Panc1 (cell line): Measurements from ENCODE around the gene DPYSL3. TPM values are rescaled to one million over a fixed set of nuclear protein-coding genes. Genes with fewer than 3 reads are reported as not detected.

Experiments
- ATAC-seq: fragments of 200-7000 bp; cut with Tn5 transposase; 2 replicates; pipeline ENCODE4 v1.9.1; 2020; ENCODE audit warnings: mild to moderate bottlenecking, moderate library complexity
- BruUV-seq: library from RNA; stranded (reverse); fragments of 400-500 nt; replicated peaks from 2 replicates; lab custom pipeline; 2021; lab: Mats Ljungman, UMichigan
- CTCF ChIA-PET: fragments of 300-600 bp; sonication (Branson Sonifier 250); formaldehyde crosslinking; loops from one replicate; lab custom pipeline; 2022; ENCODE audit warnings: antibody characterized with exemption; lab: Charles Lee
- POLR2A ChIA-PET: fragments of 300-600 bp; sonication (Branson Sonifier 250); formaldehyde crosslinking; loops from one replicate; lab custom pipeline; 2022; ENCODE audit warnings: antibody characterized with exemption; lab: Charles Lee
- DNase-seq: peaks from one replicate; pipeline ENCODE4 v3.0.0-alpha.2; 2010; ENCODE audit warnings: low read depth, low spot score
- H3K27ac ChIP-seq: 2 replicates; pipeline ENCODE4 v1.5.1; 2011; ENCODE audit warnings: mild to moderate bottlenecking, low read length, inconsistent platforms
- H3K27me3 ChIP-seq: fragments of 200-500 bp; sonication (Bioruptor generic); 2 replicates; pipeline ENCODE4 v1.6.0; 2014; ENCODE audit warnings: low read length, inconsistent platforms; ENCODE audit not compliant: control insufficient read depth, insufficient read depth
- H3K36me3 ChIP-seq: fragments of 200-500 bp; sonication (Bioruptor generic); 2 replicates; pipeline ENCODE4 v1.5.1; 2014; ENCODE audit warnings: inconsistent platforms, mild to moderate bottlenecking, low read length, moderate library complexity; ENCODE audit not compliant: control insufficient read depth, insufficient read depth
- H3K4me1 ChIP-seq: 2 replicates; pipeline ENCODE4 v1.5.1; 2011; ENCODE audit warnings: inconsistent platforms, mild to moderate bottlenecking, low read length, moderate library complexity; ENCODE audit not compliant: control insufficient read depth, insufficient read depth
- H3K4me3 ChIP-seq, 2 experiments: 2 replicates each; pipeline ENCODE4 v1.5.1; 2011 to 2012; ENCODE audit warnings: low read depth in 2 of 2, low read length in 2 of 2, mild to moderate bottlenecking in 2 of 2, inconsistent platforms in 1 of 2, moderate library complexity in 1 of 2
- H3K9me3 ChIP-seq: fragments of 200-500 bp; sonication (Bioruptor generic); 2 replicates; pipeline ENCODE4 v1.5.1; 2014; ENCODE audit warnings: low read depth, mild to moderate bottlenecking, inconsistent platforms, low read length, moderate library complexity; ENCODE audit not compliant: control insufficient read depth, insufficient read depth
- CTCF ChIP-seq: fragments of 450-650 bp; IDR thresholded peaks from 2 replicates; pipeline ENCODE4 v1.5.1; 2017; ENCODE audit warnings: mild to moderate bottlenecking
- POLR2AphosphoS5 ChIP-seq: IDR thresholded peaks from 2 replicates; pipeline ENCODE4 v1.6.1; 2012; ENCODE audit warnings: mild to moderate bottlenecking, low read depth, low read length, moderate library complexity
- REST ChIP-seq, 2 experiments: IDR thresholded peaks; 2 replicates each; pipeline ENCODE4 v1.6.1; 2011 to 2012; ENCODE audit warnings: low read depth in 2 of 2, control low read depth in 1 of 2, low read length in 1 of 2, mild to moderate bottlenecking in 1 of 2, moderate library complexity in 1 of 2; ENCODE audit not compliant: insufficient read depth in 1 of 2
- SIN3A ChIP-seq: IDR thresholded peaks from 2 replicates; pipeline ENCODE4 v1.6.1; 2012; ENCODE audit warnings: low read depth, mild to moderate bottlenecking, low read length, moderate library complexity, borderline replicate concordance; ENCODE audit not compliant: insufficient read depth
- TCF7L2 ChIP-seq: IDR thresholded peaks from 2 replicates; pipeline ENCODE4 v1.6.1; 2011; ENCODE audit warnings: mild to moderate bottlenecking, low read depth, low read length, inconsistent platforms
- in situ Hi-C: cut with HindIII; loops from 2 replicates; pipeline ENCODE4 v1.10.0; 2016; ENCODE audit warnings: low sequenced_read_pairs, low pct_unique_long_range_greater_than_20kb
- intact Hi-C: fragments of 100-400 bp; cut with micrococcal nuclease; formaldehyde crosslinking; loops from one replicate; pipeline ENCODE4 v1.10.0; 2022; ENCODE audit not compliant: unreplicated experiment
- total RNA-seq: library from RNA; stranded (reverse); gene quantifications from one replicate; pipeline ENCODE4 v1.2.1, GENCODE V29; 2021; ENCODE audit not compliant: unreplicated experiment

The DPYSL3 gene
- total RNA-seq, 1 experiment from 2014 or later: 1.1 TPM

- no peak for ATAC-seq
- intact Hi-C loops (no loop called here), in situ Hi-C loops (no loop called here)
- H3K36me3 ChIP-seq: no peaks in the 10 kb centered on the region
- peaks cover 2% of the 10 kb centered on the region; the same call in 1 of the 2 replicates for H3K27me3 ChIP-seq
- no peak overlapping the region for H3K4me3 ChIP-seq
- H3K9me3 ChIP-seq: no peaks in the 10 kb centered on the region
- BruUV-seq: no TSS peak
- DNase-seq: no peak
- ChIA-PET POLR2A (no interaction called here), CTCF (no interaction called here)
- no peak overlapping the region for H3K27ac ChIP-seq
- H3K4me1 ChIP-seq: no peaks in the 10 kb centered on the region
- TF ChIP-seq SIN3A (no peak), POLR2AphosphoS5 (no peak), REST (IDR thresholded peaks at IDR 0.05; ENCODE audit: insufficient read depth in 1 of 2, low read depth in 2 of 2, low read length in 1 of 2) (no peak), CTCF (no peak), TCF7L2 (no peak)
Observed at GRCh38 chr5:147404706-147405105, 105.2 kb downstream of the DPYSL3 start.

GRCh38 chr5:147403651-147404640 lies 105.9 kb downstream of the DPYSL3 start:
- Histone ChIP-seq H3K27ac (no peak overlapping the region), H3K27me3 (no peaks in the 10 kb centered on the region; the same call in 1 of the 2 replicates), H3K4me3 (no peak overlapping the region), H3K36me3 (no peaks in the 10 kb centered on the region), H3K9me3 (no peaks in the 10 kb centered on the region), H3K4me1 (no peaks in the 10 kb centered on the region)
- in situ Hi-C loops (no loop called here), intact Hi-C loops (no loop called here)
- BruUV-seq: no TSS peak
- CTCF ChIA-PET: no interaction called here
- TF ChIP-seq SIN3A (no peak), CTCF (no peak), POLR2AphosphoS5 (no peak), TCF7L2 (no peak)
- peak; percentile 7 for DNase-seq
- ATAC-seq: no peak
- POLR2A ChIA-PET: no interaction called here
